Activated CD4-positive, alpha-beta T cell treated with anti-CD3 and anti-CD28 coated beads, Interleukin-2, amount 50 U/mL, for 1 hour (primary cell): ENCODE results near the gene NSFL1C.
"Not testable (repeated sequence)": the region's sequence is repeated elsewhere in the genome, so short reads cannot be mapped to it uniquely, and the experiment has no call there.

Experiments
- DNase-seq: peaks from one replicate; pipeline ENCODE4 v3.0.0-alpha.2; 2020

Gene NSFL1C

GRCh38 chr20:1466211-1467081 lies at the start of gene NSFL1C:
NSFL1C (minus strand) TSS chr20:1466849; CDS start chr20:1466824, 25 bp downstream.
- peak; percentile 98 for DNase-seq

GRCh38 chr20:1513801-1514200 lies 47.2 kb upstream of the NSFL1C start:
- no peak for DNase-seq

GRCh38 chr20:1509237-1509636 lies 42.6 kb upstream of the NSFL1C start:
- DNase-seq: peak; percentile 33

GRCh38 chr20:1508574-1508973 lies 41.9 kb upstream of the NSFL1C start:
- DNase-seq: no peak

GRCh38 chr20:1507276-1507675 lies 40.6 kb upstream of the NSFL1C start:
- no peak for DNase-seq

- no peak for DNase-seq
These were observed 39.2 kb upstream of the NSFL1C start for GRCh38 chr20:1505871-1506270.

GRCh38 chr20:1505361-1505760 lies 38.7 kb upstream of the NSFL1C start:
- no peak for DNase-seq

- peak; percentile 69 for DNase-seq
These were observed 37.0 kb upstream of the NSFL1C start for GRCh38 chr20:1503564-1504227.

- no peak for DNase-seq
These were observed 33.8 kb upstream of the NSFL1C start for GRCh38 chr20:1500496-1500895.

- no peak for DNase-seq
These were observed 33.1 kb upstream of the NSFL1C start for GRCh38 chr20:1499528-1500420.

- not testable (repeated sequence) for DNase-seq
These were observed 30.7 kb upstream of the NSFL1C start for GRCh38 chr20:1497371-1497770.

- DNase-seq: no peak
These were observed 30.3 kb upstream of the NSFL1C start for GRCh38 chr20:1496930-1497329.

- DNase-seq: no peak
These were observed 27.8 kb upstream of the NSFL1C start for GRCh38 chr20:1494436-1494835.

- no peak for DNase-seq
These were observed 26.9 kb upstream of the NSFL1C start for GRCh38 chr20:1493536-1493935.

GRCh38 chr20:1491860-1492642 lies 25.4 kb upstream of the NSFL1C start:
- DNase-seq: no peak

GRCh38 chr20:1491281-1491840 lies 24.7 kb upstream of the NSFL1C start, which contains the start of gene SIRPB2:
SIRPB2 (minus strand) TSS chr20:1491420; CDS start chr20:1491359, 61 bp downstream.
- no peak for DNase-seq

GRCh38 chr20:1490643-1491195 lies 24.1 kb upstream of the NSFL1C start:
- no peak for DNase-seq

- DNase-seq: no peak
These were observed 23.3 kb upstream of the NSFL1C start for GRCh38 chr20:1489764-1490436.

GRCh38 chr20:1489325-1489724 lies 22.7 kb upstream of the NSFL1C start:
- DNase-seq: no peak

GRCh38 chr20:1486566-1486965 lies 19.9 kb upstream of the NSFL1C start:
- no peak for DNase-seq
